GM19238 (cell line): ENCODE data around the gene BTLA.
"Not testable (repeated sequence)": the region's sequence is repeated elsewhere in the genome, so short reads cannot be mapped to it uniquely, and the experiment has no call there.

ENCODE experiments used
- DNase-seq: peaks from one replicate; pipeline ENCODE4 v3.0.0; 2011; ENCODE audit warnings: low spot score; ENCODE audit not compliant: insufficient read length

BTLA gene

GRCh38 chr3:112446343-112446742, 52.9 kb downstream of the BTLA start:
- no peak for DNase-seq

- no peak for DNase-seq
Measured at GRCh38 chr3:112445839-112446238, 53.4 kb downstream of the BTLA start.

DNA sequence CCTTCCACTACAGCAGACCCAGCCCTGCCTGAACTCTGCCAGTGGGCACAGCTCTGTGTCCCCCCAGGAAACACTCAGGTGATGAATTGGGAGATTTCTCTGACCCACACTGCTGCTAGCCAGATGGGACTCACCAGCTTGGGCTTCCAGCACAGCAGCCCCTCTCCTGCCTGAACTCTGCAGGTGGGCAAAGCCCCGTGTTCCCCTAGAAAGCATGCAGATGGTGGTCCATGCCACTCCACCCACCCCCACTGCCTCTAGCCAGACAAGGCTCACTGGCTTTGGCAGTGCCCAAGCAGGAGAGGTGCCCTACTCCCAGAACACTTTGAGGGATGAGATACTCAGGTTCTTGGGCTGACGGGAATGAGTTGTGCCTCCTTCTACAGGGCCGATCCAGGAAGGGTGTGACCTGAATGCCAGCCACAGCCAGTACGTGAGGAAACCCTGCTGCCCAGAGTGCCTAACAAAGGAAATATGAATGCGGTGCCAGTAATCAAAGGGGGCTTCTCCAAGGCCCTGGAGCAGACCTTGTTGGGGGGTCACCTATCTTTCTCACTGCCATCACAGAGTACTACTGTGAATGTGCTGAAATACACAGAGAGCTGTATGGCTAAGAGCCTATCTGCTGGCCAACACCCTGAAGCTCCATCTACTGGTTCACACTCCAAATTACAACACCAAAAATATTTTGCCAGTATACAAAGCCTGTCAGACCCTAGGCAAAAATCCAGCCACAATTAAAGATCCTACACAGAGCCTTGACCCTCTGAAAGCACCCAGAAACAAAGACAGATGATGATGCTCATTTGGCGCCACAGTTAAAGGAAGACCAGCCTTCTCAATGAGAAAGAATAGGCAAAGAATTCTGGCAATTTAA, 61.9 kb downstream of the BTLA start:
- DNase-seq, result no peak

GRCh38 chr3:112429960-112430359, 69.3 kb downstream of the BTLA start:
- DNase-seq, result no peak

DNA sequence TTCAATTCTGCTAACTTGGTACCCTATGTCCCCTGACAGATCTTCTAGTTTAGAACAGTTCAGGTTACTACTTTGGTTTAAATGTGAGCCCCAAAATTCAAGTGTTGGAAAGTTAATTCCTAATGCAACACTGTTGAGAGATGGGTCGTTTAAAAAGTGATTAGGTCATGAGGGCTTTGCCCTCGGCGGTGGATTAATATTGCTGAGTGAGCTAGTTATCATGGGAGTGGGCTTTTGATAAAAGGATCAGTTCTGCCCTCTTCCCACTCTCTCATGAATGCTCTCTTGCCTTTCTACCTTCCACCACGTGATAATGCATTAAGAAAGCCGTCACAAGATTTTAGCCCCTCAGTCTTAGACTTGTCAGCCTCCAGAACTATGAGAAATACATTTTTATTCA, 72.1 kb downstream of the BTLA start:
- DNase-seq, result no peak

GRCh38 chr3:112425858-112426750, 73.2 kb downstream of the BTLA start:
- DNase-seq, result no peak

DNA sequence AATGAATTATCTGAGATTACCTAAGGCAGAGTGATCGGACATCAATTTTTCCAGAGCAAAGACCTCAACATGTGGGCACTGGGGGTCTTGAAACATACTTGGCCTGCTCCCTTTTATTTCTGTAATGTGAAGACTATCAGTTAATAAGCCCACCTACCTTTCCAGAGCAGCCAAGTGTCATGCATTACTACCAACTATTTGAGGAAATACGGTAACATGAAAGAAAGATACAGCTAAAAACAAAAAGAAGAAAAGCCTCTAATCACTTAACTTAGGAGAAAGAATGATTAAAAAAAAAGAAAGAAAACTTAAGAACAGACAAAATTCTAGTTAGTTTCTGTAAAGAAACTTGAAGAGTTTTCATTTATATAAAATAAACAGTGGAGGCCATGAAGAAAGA, 73.9 kb downstream of the BTLA start:
- DNase-seq, result no peak

DNA sequence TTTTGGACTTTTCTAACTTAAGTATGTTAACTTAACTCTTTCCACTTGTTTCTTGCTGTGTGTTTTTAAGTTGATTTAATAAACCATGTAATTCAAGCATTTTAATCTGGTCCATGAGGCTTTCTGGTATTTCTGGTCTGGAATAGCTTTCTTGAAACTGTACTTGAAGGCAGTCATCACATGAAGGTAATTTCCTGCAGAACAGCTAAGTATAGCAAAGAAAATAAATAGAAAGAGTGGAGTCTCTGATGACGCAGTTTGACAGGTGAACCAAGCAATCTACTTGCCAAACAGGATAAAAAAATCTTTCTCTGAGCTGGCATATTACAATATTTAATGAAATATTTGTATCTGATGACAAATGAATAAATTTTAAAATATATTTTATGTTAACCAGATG, 74.9 kb downstream of the BTLA start:
- no peak for DNase-seq

DNA sequence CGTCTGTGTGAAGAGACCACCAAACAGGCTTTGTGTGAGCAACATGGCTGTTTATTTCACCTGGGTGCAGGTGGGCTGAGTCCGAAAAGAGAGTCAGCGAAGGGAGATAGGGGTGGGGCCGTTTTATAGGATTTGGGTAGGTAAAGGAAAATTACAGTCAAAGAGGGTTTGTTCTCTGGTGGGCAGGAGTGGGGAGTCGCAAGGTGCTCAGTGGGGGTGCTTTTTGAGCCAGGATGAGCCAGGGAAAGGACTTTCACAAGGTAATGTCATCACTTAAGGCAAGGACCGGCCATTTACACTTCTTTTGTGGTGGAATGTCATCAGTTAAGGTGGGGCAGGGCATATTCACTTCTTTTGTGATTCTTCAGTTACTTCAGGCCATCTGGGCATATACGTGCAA, 76.4 kb downstream of the BTLA start:
- DNase-seq, result not testable (repeated sequence)

DNA sequence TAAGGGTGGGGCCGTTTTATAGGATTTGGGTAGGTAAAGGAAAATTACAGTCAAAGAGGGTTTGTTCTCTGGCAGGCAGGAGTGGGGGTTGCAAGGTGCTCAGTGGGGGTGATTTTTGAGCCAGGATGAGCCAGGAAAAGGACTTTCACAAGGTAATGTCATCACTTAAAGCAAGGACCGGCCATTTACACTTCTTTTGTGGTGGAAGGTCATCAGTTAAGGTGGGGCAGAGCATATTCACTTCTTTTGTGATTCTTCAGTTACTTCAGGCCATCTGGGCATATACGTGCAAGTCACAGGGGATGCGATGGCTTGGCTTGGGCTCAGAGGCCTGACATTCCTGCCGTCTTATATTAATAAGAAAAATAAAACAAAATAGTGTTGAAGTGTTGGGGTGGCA, 80.7 kb downstream of the BTLA start:
- not testable (repeated sequence) for DNase-seq

GRCh38 chr3:112417696-112418318, 81.5 kb downstream of the BTLA start:
- DNase-seq, result no peak

- no peak for DNase-seq
Measured at GRCh38 chr3:112416391-112417212, 82.7 kb downstream of the BTLA start.

- no peak for DNase-seq
Measured at GRCh38 chr3:112415390-112415789, 83.9 kb downstream of the BTLA start.
